C4-2B (cell line): ENCODE data around the gene ARHGAP22.

Experiments
- H3K27ac ChIP-seq: fragments of 450-650 bp; 2 replicates; pipeline ENCODE4 v1.5.1; 2017
- CTCF ChIP-seq: fragments of 450-650 bp; conservative IDR thresholded peaks from 2 replicates; pipeline ENCODE4 v1.5.1; 2017; ENCODE audit warnings: mild to moderate bottlenecking
- ZFX ChIP-seq: fragments of 450-650 bp; IDR thresholded peaks from 2 replicates; pipeline ENCODE4 v1.6.1; 2017

ARHGAP22 gene

GRCh38 chr10:48526011-48526821 lies 78.7 kb downstream of the ARHGAP22 start:
- no peak overlapping the region for H3K27ac ChIP-seq
- TF ChIP-seq ZFX, result no peak
- no peak for TF ChIP-seq CTCF

- TF ChIP-seq ZFX (no peak), CTCF (no peak)
- H3K27ac ChIP-seq, result no peak overlapping the region
These were observed 79.8 kb downstream of the ARHGAP22 start for GRCh38 chr10:48525113-48525512.

- H3K27ac ChIP-seq, result no peak overlapping the region
- TF ChIP-seq ZFX (no peak), CTCF (peak; percentile 76)
These were observed 80.8 kb downstream of the ARHGAP22 start for GRCh38 chr10:48523820-48524758.

- no peak overlapping the region for H3K27ac ChIP-seq
- TF ChIP-seq CTCF (no peak), ZFX (no peak)
These were observed 81.6 kb downstream of the ARHGAP22 start for GRCh38 chr10:48523212-48523819.

GRCh38 chr10:48522011-48522765 lies 82.7 kb downstream of the ARHGAP22 start:
- no peak for TF ChIP-seq CTCF
- no peak for TF ChIP-seq ZFX
- H3K27ac ChIP-seq, result no peak overlapping the region

GRCh38 chr10:48520594-48520993 lies 84.3 kb downstream of the ARHGAP22 start:
- TF ChIP-seq CTCF (no peak), ZFX (no peak)
- no peak overlapping the region for H3K27ac ChIP-seq
